Measurements from ENCODE around the gene HLA-DMB. TPM values are rescaled to one million over a fixed set of nuclear protein-coding genes. Genes with fewer than 3 reads are reported as not detected.

Gene HLA-DMB
- total RNA-seq (10 to 100 TPM; 11.1 to 23.3 TPM), total RNA-seq (4.8 to 12.3 reads per million in 2 donors)

GRCh38 chr6:32940656-32941213 is at the start of gene HLA-DMB:
Gene HLA-DMB, minus strand, starts transcription at chr6:32941028. Its CDS starts 221 bp downstream, at chr6:32940807.
- Mint-ChIP-seq H3K27ac (peak within 1 kb of the TSS; percentile 97), H3K4me3 (peak within 1 kb of the TSS; percentile 90), H3K27me3 (no peaks in the 10 kb centered on the region), H3K4me1 (peaks cover 64% of the 10 kb centered on the region), H3K36me3 (ENCODE audit: low read depth) (peaks cover 4% of the 10 kb centered on the region)
- peak; percentile 86 for ATAC-seq
- DNase-seq = peak in 2 of 3 donors; percentile 12 to 17
- no peaks in the 10 kb centered on the region for H3K9me3 ChIP-seq (ENCODE audit: control insufficient read depth, low read length, poor library complexity, severe bottlenecking)

GRCh38 chr6:32989368-32989767 is 48.5 kb upstream of the HLA-DMB start:
- Mint-ChIP-seq H3K4me1 (peaks cover 11% of the 10 kb centered on the region), H3K4me3 (no peak overlapping the region), H3K27ac (no peak overlapping the region), H3K27me3 (peaks cover 14% of the 10 kb centered on the region), H3K36me3 (ENCODE audit: low read depth) (peaks cover 2% of the 10 kb centered on the region)
- DNase-seq (no peak), ATAC-seq (no peak)
- no peaks in the 10 kb centered on the region for H3K9me3 ChIP-seq (ENCODE audit: control insufficient read depth, low read length, poor library complexity, severe bottlenecking)

DNA sequence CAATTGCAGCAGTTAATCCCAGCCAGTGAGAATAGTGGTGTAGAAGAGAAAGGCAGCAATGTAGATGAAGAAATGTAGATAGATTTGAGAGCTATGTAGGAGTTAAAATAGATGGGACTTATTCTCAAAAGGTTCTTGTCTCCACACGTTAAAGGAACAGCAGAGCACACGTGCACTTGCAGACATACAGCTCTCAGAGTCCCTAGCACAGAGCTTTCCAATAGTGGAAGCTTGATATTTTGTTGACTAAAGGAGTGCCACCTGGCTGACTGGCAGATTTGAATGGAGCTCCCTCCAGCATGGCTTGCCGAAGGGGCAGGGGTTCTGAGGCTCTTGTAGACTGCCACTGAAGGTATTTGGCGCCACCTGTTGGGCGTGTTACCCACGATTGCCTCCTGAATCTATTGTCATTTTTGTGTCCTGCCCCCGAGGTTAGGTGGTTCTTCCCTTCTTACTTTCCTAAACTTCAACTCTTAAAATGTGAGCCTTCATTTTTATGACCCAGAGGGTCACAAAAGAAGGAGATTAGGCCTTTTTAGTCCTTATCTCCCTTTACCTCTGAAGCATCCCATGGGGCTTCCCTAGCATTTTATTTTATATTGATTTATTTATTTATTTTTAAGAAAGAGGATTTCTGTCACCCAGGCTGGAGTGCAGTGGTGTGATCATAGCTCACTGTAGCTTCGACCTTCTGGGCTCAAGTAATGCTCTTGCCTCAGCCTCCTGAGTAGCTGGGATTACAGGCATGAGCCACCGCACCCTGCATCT is 44.0 kb upstream of the HLA-DMB start:
- Mint-ChIP-seq H3K36me3 (ENCODE audit: low read depth) (no peaks in the 10 kb centered on the region), H3K27me3 (no peaks in the 10 kb centered on the region), H3K27ac (peak overlapping the region; percentile 54), H3K4me1 (peaks cover 31% of the 10 kb centered on the region), H3K4me3 (no peak overlapping the region)
- DNase-seq (peak; percentile 76 to 78 (median 77)), ATAC-seq (peak; percentile 73)
- H3K9me3 ChIP-seq (ENCODE audit: control insufficient read depth, low read length, poor library complexity, severe bottlenecking) = no peaks in the 10 kb centered on the region

DNA sequence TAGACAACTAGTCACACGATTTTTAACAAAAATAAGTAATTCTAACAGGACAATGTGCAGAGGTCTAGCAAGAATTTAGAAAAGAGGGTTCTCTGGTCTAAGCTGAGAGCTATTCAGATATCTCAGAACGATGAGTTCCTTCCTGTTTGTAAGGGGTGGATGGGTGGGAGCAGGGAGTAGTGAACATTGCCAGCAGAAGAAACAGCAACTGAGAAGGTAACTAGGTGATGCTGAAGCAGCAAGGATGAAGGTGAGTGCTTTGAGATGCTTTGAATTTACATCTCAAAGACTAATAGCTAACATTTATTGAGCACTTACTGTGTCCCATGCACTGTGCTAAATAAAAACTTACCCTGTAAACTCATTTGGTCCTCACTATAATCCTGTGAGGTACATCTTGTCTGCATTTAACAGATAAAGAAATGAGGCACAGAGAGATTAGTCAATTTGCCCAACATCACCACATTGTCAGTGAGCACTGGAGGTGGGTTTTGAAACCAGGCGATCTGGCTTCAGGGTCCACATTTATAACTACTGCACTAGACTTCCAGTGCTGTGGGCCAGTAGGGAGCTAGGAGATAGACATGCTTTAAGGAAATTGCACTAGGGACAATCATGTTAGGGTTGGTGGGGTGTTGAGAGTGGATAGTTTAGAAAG is 43.3 kb upstream of the HLA-DMB start:
- H3K4me3 Mint-ChIP-seq = no peak overlapping the region
- ATAC-seq (peak; percentile 30), DNase-seq (no peak)

GRCh38 chr6:32983493-32983848 is 42.6 kb upstream of the HLA-DMB start:
- no peaks in the 10 kb centered on the region for H3K27me3 Mint-ChIP-seq
- H3K4me1 Mint-ChIP-seq = peaks cover 35% of the 10 kb centered on the region
- no peak overlapping the region for H3K4me3 Mint-ChIP-seq
- H3K36me3 Mint-ChIP-seq (ENCODE audit: low read depth) = peaks cover 4% of the 10 kb centered on the region
- no peaks in the 10 kb centered on the region for H3K9me3 ChIP-seq (ENCODE audit: control insufficient read depth, low read length, poor library complexity, severe bottlenecking)
- peak; percentile 4 for ATAC-seq
- DNase-seq = no peak
- H3K27ac Mint-ChIP-seq = peak overlapping the region; percentile 54

More for the DNA sequence above, 43.3 kb upstream of the HLA-DMB start:
- H3K36me3 Mint-ChIP-seq (ENCODE audit: low read depth) = peaks cover 2% of the 10 kb centered on the region
- H3K27ac Mint-ChIP-seq = peak overlapping the region; percentile 54
- H3K4me1 Mint-ChIP-seq = peaks cover 31% of the 10 kb centered on the region
- no peaks in the 10 kb centered on the region for H3K9me3 ChIP-seq (ENCODE audit: control insufficient read depth, low read length, poor library complexity, severe bottlenecking)
- H3K27me3 Mint-ChIP-seq = no peaks in the 10 kb centered on the region

DNA sequence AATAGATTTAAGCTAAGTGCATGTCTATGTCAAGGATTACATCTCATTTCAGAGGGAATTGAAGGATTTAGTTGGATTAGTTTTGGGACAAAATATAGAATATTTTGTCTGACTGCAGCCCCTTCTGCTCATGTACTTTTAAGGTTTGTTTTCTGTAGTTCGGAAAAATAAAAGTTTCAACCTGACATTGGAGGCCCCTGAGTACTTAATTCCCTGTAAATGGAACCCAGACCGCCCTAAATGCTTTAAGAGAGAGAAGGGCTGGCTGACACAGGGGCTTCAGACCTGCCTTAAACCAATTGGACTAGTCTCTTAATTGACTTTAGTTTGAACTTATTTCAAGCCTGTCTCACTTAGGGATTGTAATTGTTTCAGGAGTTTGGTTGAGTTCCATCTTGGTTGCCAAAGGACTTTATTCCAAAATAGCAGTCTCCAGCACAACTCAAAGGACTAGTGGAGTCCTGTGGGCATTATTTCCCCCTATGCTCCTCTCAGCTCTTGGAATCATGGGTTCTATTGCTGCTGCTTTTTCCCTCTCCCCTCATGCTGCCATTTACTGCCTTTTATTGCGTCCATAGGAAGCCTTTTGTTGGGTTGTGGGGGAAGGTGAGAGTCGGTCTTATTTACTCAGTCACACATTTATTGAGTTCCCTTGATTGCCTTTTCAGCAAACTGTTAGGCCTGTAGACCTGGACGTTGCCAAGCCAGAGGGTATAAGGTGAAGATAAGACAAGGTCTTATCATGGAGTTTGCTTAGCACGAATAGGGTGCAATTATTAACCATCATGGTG is 42.1 kb upstream of the HLA-DMB start:
- peaks cover 4% of the 10 kb centered on the region for H3K36me3 Mint-ChIP-seq (ENCODE audit: low read depth)
- H3K27ac Mint-ChIP-seq = peak overlapping the region; percentile 89
- ATAC-seq = peak; percentile 1
- H3K27me3 Mint-ChIP-seq = no peaks in the 10 kb centered on the region
- H3K4me1 Mint-ChIP-seq = peaks cover 35% of the 10 kb centered on the region
- no peak overlapping the region for H3K4me3 Mint-ChIP-seq
- no peaks in the 10 kb centered on the region for H3K9me3 ChIP-seq (ENCODE audit: control insufficient read depth, low read length, poor library complexity, severe bottlenecking)
- DNase-seq = no peak

DNA sequence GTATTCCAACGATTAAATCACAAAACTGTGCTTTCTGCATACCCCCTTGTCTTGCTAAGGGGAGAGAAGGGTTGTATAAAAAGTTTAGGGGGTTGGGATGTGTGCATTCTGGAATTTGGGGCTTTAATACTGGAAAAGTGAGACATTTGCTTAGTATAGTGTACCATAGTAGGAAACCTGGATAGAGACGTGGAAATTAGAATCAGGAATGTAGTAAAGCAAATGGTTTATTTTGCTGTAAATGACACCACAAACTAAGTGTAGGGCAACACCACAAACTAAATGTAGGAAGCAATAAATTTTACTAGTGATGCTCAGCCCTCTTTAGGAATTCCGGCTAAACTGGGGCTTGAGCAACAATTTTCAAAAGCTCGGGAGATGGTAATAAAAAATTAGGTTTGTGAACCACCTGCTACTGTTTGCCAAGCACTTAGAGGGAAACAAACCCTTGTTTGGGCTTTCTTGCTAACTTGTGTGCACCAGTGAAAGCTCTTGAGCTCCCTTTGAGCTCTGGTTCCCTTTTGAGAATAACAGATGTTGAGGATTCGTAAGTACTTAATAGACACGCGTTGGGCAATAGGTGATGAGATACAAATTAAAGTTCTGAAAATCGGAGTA is 41.4 kb upstream of the HLA-DMB start:
- peaks cover 10% of the 10 kb centered on the region for H3K36me3 Mint-ChIP-seq (ENCODE audit: low read depth)

DNA sequence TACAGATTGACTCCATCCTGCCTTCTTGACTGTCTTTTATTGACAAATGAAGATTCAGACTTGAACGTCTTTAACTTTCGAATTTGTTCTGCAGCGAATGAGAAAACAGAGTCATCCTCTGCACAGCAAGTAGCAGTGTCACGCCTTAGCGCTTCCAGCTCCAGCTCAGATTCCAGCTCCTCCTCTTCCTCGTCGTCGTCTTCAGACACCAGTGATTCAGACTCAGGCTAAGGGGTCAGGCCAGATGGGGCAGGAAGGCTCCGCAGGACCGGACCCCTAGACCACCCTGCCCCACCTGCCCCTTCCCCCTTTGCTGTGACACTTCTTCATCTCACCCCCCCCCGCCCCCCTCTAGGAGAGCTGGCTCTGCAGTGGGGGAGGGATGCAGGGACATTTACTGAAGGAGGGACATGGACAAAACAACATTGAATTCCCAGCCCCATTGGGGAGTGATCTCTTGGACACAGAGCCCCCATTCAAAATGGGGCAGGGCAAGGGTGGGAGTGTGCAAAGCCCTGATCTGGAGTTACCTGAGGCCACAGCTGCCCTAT is 39.7 kb upstream of the HLA-DMB start:
- ATAC-seq (no peak), DNase-seq (no peak)
- peaks cover 16% of the 10 kb centered on the region for H3K36me3 Mint-ChIP-seq (ENCODE audit: low read depth)
- H3K27me3 Mint-ChIP-seq = no peaks in the 10 kb centered on the region
- H3K4me3 Mint-ChIP-seq = peak overlapping the region; percentile 19
- no peaks in the 10 kb centered on the region for H3K9me3 ChIP-seq (ENCODE audit: control insufficient read depth, low read length, poor library complexity, severe bottlenecking)
- peaks cover 52% of the 10 kb centered on the region for H3K4me1 Mint-ChIP-seq
- peak overlapping the region; percentile 89 for H3K27ac Mint-ChIP-seq

More for the DNA sequence above, 41.4 kb upstream of the HLA-DMB start:
- ATAC-seq (no peak), DNase-seq (no peak)
- H3K4me3 Mint-ChIP-seq = peak overlapping the region; percentile 78
- peaks cover 39% of the 10 kb centered on the region for H3K4me1 Mint-ChIP-seq
- H3K27ac Mint-ChIP-seq = peak overlapping the region; percentile 89
- no peaks in the 10 kb centered on the region for H3K9me3 ChIP-seq (ENCODE audit: control insufficient read depth, low read length, poor library complexity, severe bottlenecking)
- no peaks in the 10 kb centered on the region for H3K27me3 Mint-ChIP-seq

DNA sequence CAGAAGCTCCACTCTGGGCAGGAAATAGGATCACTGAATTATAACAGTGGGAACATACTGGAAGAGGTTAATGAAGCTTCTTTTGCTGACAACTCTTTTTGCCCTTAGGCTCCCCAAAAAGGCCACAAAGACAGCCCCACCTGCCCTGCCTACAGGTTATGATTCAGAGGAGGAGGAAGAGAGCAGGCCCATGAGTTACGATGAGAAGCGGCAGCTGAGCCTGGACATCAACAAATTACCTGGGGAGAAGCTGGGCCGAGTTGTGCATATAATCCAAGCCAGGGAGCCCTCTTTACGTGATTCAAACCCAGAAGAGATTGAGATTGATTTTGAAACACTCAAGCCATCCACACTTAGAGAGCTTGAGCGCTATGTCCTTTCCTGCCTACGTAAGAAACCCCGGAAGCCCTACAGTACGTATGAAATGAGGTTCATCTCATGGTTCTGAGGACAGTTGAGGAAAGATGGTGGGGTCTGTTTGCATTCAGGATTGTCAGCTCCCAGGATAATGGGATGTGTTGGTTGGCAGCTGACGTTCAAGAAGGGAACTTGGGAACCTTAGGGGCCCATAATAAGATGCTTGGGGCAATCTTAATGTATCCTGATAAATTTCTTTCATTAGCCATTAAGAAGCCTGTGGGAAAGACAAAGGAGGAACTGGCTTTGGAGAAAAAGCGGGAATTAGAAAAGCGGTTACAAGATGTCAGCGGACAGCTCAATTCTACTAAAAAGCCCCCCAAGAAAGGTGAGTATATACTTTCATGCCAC is 39.1 kb upstream of the HLA-DMB start:
- H3K27me3 Mint-ChIP-seq = no peaks in the 10 kb centered on the region
- H3K36me3 Mint-ChIP-seq (ENCODE audit: low read depth) = peaks cover 16% of the 10 kb centered on the region
- ATAC-seq = no peak
- no peak overlapping the region for H3K4me3 Mint-ChIP-seq
- peak overlapping the region; percentile 89 for H3K27ac Mint-ChIP-seq
- peaks cover 54% of the 10 kb centered on the region for H3K4me1 Mint-ChIP-seq
- DNase-seq = no peak
- H3K9me3 ChIP-seq (ENCODE audit: control insufficient read depth, low read length, poor library complexity, severe bottlenecking) = no peaks in the 10 kb centered on the region

- peaks cover 61% of the 10 kb centered on the region for H3K4me1 Mint-ChIP-seq
- H3K4me3 Mint-ChIP-seq = peak overlapping the region; percentile 19
- H3K27ac Mint-ChIP-seq = peak overlapping the region; percentile 89
Measured at GRCh38 chr6:32977953-32978324, 37.1 kb upstream of the HLA-DMB start.

DNA sequence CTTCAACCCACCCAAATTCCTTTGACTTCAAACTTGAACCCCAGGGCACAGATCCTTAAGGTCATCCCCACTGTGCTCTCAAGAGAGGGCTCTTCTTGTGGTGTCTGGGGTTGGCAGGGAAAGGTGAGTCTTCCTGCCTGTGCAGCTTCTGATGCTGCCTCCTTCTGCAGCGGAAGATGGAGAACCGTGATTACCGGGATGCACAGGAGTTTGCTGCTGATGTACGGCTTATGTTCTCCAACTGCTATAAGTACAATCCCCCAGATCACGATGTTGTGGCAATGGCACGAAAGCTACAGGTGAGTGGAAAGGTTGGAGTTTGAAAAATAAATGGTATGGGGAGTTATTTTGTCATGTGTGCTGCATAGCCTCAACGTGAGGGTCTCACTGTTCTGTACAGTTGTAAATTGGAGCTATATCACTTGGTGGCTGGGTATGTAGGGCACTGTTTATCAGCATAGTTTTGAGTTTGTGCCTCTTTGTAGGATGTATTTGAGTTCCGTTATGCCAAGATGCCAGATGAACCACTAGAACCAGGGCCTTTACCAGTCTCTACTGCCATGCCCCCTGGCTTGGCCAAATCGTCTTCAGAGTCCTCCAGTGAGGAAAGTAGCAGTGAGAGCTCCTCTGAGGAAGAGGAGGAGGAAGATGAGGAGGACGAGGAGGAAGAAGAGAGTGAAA is 36.6 kb upstream of the HLA-DMB start:
- no peaks in the 10 kb centered on the region for H3K9me3 ChIP-seq (ENCODE audit: control insufficient read depth, low read length, poor library complexity, severe bottlenecking)
- peak overlapping the region; percentile 58 for H3K4me3 Mint-ChIP-seq
- peaks cover 29% of the 10 kb centered on the region for H3K36me3 Mint-ChIP-seq (ENCODE audit: low read depth)
- no peaks in the 10 kb centered on the region for H3K27me3 Mint-ChIP-seq
- ATAC-seq (no peak), DNase-seq (no peak)
- peak overlapping the region; percentile 89 for H3K27ac Mint-ChIP-seq
- H3K4me1 Mint-ChIP-seq = peaks cover 62% of the 10 kb centered on the region

More at GRCh38 chr6:32977953-32978324, 37.1 kb upstream of the HLA-DMB start:
- ATAC-seq (no peak), DNase-seq (no peak)
- Mint-ChIP-seq H3K36me3 (ENCODE audit: low read depth) (peaks cover 27% of the 10 kb centered on the region), H3K27me3 (no peaks in the 10 kb centered on the region)
- no peaks in the 10 kb centered on the region for H3K9me3 ChIP-seq (ENCODE audit: control insufficient read depth, low read length, poor library complexity, severe bottlenecking)

All from T-helper 17 cell (primary cell).